ENCODE data around the gene SCYL1.

The SCYL1 gene

GRCh38 chr11:65586676-65587075 is 61.8 kb downstream of the SCYL1 start:
- DNase-seq: no peak

Data from NCI-H1092 treated with DMSO at 0.1 percent for 48 hours (cell line).